HUDEP-2 (cell line): Measurements from ENCODE around the gene AP3B1.
A peak's percentile ranks its signal among the peaks of the same experiment; 100 is the strongest.

Source experiments
- DNase-seq, 76 experiments: peaks; one replicate each; lab custom pipeline; 2025; ENCODE audit not compliant: unreplicated experiment in 76 of 76; lab: John Stamatoyannopoulos, UW

The AP3B1 gene

DNA sequence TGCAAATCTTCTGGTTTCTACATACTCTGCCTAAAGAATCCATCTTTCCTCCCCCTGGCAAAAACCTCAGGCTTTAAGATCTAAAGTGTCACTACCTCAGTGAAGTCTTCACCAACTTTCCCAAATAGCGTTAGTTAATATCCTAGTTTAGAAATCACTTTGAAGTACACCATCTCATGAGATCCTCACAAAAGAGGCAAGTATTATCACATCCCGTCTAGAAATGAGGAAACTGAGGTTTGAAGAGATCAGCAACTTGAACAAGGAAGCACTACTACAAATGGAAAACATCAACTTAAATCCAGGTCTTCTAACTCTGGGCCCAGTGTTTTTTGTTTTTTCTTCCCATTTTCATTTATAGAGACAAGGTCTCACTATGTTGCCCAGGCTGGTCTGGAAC, 4.6 kb downstream of the AP3B1 start:
- no peak for DNase-seq

DNA sequence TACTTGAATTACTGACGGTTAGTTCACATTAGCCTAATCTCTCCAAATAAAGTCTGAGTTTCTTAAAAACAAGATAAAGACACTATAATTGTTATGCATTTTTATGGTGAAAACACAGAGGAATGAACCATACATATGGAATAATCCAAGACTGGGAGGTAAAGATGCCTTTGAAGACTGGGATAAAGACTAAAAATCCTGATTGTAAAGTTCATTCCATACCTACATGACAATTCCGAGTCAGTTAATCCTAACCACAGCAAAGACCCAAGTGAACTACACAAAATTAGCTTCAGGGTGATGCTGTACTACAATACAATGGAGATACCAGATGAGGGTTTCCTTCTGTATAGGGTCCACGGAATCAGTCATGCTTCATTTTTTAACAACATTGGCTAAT, 6.3 kb downstream of the AP3B1 start:
- DNase-seq, result no peak

DNA sequence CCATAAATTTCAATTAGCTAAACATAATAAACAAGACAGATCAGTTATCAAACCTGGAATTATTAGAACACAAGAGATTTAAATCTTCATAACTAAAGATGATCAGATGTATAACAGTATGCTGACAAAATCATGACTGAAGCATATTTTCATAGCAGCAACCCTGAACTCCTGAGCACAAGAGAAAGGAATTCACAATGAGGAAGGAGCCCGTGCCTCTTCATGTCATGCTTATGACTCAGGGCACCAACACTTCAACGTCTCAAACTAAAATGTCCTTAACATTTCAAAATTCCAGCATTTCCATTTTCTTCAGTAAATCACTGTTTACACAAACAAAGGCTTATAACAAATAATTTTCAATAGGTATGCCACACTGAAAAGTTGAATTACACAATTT, 6.7 kb downstream of the AP3B1 start:
- DNase-seq, result no peak

DNA sequence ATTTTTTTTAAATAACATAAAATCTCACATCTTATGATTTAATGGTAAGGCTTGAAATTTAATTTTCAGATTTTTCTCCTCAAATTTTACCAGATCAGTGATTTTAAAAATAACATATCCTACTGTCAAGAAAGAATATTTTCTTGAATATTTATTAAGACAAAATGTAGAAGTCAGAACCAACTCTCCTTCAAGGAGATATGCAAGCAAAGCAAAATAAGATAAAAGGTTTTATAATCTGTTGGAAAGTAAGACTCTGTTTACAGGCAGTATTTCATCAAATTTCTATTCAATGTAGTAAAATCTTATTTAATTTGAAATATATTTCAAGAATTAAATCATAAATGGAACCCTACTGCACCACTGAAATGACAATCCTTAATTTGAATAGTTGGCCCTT, 7.3 kb downstream of the AP3B1 start:
- no peak for DNase-seq

DNA sequence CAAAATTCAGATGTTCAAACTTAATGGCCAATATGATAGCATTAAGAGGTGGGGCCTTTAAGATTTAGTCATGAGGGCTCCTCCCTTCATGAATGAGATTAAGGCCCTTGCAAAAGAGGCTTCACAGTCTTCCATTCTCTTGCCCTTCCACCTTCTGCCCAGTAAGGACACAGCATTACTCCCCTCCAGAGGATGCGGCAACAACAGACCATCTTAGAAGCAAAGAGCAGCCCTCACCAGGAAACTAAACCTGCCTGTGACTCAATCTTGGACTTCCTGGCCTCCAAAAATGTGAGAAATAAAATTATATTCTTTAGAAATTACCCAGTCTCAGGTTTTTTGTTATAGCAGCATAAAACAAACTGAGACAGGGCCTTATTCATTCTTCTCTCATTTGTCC, 8.2 kb downstream of the AP3B1 start:
- DNase-seq, result peak in 1 of 76 experiments; percentile 4

DNA sequence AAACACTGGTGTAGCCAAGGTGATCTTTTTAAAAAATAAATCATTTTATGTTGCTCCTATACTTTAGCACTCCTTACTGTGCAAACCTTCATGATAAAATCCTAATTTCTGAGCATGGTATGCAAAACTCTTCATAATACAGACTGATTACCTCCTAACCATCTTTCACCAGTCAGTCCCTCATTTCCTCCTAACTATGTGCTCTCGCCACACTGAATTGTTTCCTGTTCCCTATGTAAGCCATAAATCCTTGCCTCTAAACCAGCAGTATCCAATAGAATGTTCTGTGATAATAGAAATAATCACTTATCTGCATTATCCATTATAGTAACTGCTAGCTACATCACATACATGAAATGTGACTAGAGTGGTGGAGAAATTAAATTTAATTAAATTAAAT, 10.7 kb downstream of the AP3B1 start:
- DNase-seq, result no peak

DNA sequence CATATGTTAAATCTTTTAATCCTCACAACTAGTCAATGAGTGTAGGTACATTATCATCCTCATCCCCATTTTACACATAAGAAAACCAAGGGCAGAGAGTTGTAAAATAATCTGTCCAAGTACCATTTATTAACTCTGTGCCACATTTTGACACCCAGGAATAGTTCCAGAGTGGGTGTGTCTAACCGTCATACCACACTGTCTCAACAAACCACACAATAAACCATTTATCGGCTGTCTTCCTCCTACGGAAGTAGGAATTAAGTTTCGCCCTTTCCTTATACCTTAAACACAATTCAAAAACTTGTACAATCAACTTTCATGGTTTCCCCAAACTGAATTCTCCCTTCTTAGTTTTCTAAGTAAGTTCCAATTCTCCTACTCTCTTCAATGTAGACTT, 11.4 kb downstream of the AP3B1 start:
- DNase-seq, result no peak

DNA sequence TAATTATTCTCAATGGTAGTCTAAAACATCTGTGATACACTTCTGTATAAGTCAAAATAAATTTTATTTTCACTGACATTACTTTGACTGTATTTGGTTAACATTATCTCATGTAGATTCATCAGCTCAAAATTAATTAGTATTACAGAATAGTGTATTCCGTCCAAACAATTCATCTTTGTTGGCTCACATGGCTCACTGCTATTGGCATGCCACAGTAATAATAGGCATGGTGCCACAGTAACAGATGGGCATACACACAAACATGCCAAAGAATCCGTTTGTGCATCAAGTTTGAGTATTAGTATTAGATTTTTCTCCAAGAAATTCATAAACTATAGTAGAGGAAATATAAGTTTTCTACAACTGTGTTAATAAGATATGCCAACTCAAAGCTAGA, 14.2 kb downstream of the AP3B1 start:
- no peak for DNase-seq

DNA sequence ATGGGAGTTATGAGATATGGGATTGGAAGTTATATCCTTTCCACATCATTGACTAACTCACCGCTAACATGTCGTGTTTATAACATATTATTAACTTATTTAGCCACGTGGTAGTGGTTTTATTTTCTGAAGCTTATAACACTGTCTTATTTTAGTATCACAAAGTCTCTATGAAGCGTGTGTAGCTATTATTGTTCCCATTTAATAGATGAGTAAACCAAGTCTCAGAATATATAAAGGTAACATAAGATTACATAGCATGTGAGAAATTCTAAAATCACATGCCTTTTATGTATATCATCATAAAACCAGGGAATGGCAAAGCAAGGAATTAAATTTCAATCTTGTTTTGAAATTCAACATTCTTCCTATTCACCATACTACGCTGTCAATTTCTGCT, 15.3 kb downstream of the AP3B1 start:
- DNase-seq, result no peak

DNA sequence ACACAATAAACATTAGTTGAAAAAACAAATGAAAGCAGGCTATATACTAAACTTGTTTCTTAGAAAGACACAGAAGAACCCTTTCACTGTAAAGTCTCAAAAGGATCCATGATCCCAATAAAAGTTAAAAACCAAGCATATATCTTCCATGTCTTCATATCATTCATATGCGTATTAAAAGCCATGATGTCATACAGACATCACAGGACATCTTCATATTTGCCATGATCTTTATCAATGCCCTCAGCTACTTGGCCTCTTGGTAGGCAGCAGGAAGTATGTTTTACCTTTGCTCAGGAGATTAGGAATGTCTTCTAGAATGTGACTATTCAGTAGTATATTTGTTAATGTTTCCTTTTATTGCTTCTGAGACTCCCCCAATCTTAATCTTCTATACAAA, 16.8 kb downstream of the AP3B1 start:
- no peak for DNase-seq

DNA sequence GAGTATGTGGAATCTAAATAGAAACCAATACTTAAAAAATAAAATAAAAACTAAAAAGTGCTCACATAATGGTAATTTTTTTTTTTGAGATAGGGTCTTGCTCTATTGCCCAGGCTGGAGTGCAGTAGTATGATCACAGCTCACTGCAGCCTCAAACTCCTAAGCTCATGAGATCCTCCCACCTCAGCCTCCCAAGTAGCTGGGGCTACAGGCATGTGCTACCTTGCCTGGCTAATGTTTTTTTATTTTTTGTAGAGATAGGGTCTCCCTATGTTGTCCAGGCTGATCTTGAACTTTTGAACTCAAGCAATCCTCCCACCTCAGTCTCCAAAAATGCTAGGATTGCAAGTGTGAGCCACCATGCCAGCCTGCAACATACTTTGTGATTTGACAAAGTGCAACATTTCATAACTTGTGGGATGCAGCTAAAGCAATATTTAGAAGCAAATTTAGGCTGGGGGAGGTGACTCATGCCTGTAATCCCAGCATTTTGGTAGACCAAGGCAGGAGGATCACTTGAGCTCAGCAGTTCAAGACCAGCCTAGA, 18.4 kb downstream of the AP3B1 start:
- no peak for DNase-seq

DNA sequence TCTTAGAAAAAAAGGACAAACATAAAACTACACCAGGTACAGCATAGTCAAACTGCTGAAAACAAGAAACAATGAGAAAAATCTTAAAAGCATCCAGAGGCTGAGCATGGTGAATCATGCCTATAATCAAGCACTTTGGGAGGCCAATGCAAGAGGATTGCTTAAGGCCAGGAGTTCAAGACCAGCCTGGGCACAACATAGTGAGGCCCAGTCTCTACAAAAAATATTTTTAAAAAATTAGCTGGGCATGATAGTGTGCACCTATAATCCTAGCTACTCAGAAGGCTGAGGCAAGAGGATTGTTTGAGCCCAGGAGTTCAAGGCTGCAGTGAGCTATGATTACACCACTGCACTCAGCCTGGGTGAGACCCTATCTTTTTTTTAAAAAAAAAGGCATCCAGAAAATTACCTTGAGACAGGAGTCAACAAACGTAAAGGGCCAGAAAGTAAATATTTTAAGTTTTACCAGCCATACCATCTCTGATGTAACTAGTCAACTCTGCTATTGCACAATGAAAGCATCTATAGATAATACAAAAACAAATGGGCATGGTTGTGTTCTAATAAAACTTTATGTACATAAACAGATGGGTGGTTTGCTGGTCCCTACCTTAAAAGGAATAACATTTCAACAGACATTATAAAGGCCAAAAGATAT, 19.8 kb downstream of the AP3B1 start:
- no peak for DNase-seq

DNA sequence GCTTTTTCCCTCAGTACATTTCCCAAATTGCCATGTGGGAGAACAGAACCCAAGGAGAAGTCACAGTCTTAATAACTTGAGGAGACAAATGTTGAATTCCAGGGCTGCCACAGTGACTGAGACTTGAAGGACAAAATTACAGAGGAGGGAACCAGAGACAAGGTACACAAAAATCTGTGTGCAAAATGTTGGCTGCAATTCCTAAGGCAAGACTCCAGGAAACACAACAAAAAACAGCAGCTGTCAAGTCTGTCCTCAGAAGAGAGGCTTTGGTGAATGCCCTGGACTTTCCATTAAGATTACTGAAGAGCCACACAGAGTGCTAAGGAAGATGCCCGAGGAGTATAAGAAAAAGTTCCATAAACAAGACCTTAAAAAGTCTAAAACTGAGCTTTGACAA, 21.1 kb downstream of the AP3B1 start:
- DNase-seq, result no peak

DNA sequence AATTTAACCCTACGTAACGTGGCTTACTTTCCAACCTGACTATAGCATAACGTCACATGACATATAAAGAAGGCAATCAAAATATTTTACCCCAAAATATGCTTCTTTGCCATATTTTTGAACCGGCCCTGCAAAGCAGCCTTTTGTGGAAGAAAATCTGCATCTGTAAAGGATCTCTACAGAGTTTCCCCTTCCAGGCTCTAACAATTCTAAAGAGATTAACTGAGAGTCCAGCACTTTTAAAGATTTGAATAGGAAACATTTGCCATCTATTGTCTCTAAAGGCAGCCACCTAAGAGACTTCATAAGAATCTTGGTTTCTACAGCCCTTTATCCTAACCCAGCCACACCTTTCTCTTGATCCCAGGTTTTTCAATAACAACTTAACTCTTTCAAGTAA, 22.7 kb downstream of the AP3B1 start:
- no peak for DNase-seq

DNA sequence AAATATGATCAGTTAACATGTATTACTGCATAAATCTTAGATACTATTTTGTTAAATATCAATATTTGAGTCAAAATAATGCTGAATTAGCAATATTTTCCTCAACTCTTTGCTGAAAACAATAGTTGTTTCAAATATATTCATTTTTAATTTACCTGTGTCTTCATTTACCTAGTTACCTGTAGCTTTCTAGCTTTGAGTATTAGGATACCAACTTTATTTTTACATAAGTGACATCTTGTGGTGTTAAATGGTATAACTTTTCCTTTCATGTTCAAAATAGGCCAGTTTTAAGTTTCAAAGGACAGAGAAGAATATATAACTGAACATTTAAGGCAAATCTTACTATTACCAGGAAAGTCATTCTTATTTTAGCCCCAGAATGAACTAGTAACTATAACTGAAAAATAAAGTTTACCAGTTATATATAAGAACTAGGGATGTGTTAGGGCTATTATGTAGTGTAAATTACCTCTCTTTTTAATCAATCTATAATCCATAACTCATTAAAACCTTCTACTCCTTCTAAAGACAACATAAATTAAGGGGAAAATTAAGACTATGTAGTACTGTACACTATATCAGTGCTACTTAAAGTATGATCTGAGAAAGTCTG, 25.3 kb downstream of the AP3B1 start:
- peak in 1 of 76 experiments; percentile 16 for DNase-seq

DNA sequence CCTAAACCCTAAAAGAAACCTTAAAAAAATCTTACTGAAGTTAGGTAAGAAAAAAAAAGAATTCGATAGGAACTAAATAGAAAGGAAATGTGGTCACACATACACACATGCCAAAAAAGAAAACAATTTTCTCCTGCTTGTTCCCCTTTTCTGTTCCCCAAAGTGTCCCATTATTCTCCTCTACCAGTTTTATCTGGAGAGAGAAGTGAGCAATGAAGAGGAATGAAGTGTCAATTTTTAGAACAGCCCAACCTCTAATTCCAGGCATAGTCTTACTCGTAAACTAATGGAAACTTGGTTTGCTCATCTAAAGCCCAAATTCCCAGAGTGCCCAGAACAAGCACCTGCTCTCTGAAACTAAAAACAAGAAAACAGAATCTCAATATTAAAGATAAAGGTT, 26.1 kb downstream of the AP3B1 start:
- DNase-seq, result no peak

DNA sequence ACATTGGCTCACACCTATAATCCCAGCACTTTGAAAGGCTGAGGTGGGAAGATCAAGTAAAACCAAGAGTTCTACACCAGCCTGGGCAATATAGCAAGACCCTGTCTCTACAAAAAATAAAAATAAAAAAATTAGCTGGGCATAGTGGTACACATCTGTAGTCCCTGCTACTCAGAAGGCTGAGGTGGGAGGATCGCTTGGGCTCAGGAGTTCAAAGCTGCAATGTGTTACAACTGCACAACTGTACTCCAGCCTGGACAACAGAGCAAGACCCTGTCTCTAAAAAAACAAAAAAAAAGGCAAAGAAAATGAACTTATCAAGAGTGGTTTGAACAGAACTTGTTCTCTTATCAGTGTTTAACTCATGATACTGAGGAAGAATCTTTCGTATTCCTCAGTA, 29.3 kb downstream of the AP3B1 start:
- DNase-seq, result no peak

DNA sequence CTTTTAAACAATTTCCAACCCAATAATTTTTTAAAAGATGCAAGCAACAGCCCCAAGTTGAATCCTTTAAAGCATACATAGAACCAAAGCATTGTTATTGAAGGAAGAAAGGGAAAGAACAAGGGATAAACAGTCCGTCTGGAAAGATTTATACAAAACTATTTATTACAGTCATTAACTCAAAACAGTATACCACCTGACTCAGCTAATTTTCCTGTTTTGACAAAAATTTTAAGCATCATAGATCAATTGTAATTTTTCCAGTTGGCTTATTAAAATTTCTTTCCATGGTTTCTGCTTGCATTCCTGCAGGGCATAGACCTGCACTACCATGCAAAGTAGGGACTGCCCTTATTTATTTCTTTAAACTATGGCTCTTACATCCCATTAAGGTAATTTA, 29.9 kb downstream of the AP3B1 start:
- DNase-seq, result no peak

DNA sequence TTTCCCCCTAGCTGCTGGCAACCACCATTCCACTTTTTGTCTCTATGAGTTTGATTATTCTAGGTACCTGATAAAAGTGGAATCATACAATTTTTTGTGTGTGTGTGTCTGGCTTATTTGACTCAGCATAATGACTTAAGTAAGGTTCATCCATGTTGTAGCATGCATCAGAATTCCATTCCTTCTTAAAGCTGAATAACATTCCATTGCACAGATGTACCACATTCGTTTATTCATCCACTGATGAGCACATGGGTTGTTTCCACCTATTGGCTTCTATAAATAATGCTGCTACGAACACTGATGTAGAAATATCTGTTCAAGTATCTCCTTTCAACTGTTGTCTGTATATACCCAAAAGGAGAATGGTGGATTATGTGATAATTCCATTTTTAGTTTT, 33.7 kb downstream of the AP3B1 start:
- DNase-seq, result no peak

DNA sequence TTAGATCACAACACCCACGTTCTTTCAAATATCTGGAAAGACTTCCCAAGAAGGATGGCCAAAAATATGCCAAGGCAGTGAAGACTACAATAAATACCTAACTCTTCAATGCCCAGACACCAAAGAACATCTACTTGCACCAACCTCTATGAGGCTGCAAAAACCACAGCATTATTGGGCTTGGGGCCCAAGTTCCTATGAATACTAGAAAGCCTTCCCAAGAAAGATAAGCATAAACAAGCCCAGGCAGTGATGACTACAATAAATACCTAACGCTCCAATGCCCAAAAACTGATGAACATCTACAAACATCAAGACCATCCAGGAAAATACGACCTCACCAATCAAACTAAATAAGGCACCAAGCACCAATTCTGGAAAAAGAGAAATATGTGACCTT, 41.3 kb downstream of the AP3B1 start:
- no peak for DNase-seq

DNA sequence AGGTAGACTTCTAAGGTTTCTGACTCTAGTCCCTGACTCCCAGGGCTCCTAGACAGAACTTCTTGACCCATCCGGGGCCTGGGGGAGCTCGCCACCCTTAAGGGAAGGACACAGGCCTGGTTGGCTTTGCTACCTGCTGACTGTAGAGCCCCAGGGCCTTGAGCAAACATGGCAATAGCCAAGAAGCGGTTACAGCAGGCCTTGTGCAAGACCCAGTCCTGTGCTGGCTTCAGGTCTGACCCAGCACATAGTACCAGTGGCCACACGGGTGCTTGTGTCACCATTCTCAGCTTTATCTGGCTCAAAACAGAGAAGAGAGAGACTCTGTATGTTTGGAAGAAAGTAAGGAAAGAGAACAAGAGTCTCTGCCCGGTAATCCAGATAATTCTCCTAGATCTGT, 41.8 kb downstream of the AP3B1 start:
- no peak for DNase-seq

DNA sequence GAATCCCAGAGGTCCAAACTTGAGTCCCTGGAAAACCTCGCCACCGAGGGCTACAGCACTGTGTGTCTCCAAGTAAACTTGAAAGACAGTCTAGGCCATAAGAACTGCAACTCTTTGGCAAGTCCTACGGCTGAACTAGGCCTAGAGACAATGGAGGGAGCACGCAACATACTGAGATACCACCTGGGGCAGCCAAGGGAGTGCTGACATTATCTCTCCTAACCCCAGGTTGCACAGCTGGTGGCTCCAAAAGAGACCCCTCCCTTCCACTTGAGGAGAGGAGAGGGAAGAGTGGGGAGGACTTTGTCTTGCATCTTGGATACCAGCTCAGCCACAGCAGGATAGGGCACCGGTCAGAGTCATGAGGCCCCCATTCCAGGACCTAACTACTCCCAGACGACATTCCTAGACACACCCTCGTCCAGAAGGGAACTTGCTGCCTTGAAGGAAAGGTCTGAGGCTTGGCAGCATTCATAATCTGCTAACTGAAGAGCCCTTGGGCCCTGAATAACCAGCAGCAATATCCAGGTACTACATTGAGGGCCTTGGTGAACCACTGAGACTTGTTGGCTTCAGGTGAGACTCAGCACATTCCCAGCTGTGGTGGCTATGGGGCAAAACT, 42.7 kb downstream of the AP3B1 start:
- no peak for DNase-seq
